Kidney (tissue), 14 donors: ENCODE measurements around the gene PRKACB. TPM values are rescaled to one million over a fixed set of nuclear protein-coding genes. Genes with fewer than 3 reads are reported as not detected.

Experiments
- DNase-seq, 5 donors: peaks; one replicate each; pipeline ENCODE4 v3.0.0-alpha.2; 2013 to 2020
- FAIRE-seq: peaks from 2 replicates; lab custom pipeline; 2012; peaks lifted over from hg19 to GRCh38; lab: Jason Lieb, UNC
- H3K27ac ChIP-seq, 2 donors: one replicate each; pipeline ENCODE4 v1.7.0; 2013; ENCODE audit warnings: low read depth in 2 of 2, low read length in 2 of 2, inconsistent platforms in 1 of 2
- H3K27me3 ChIP-seq: one replicate; pipeline ENCODE4 v1.7.1; 2013; ENCODE audit warnings: low read length, inconsistent platforms; ENCODE audit not compliant: control insufficient read depth, insufficient read depth
- H3K36me3 ChIP-seq, 3 donors: one replicate each; pipeline versions ENCODE4 v1.7.0 to v1.7.1; 2013; ENCODE audit warnings: low read length in 3 of 3, control low read depth in 1 of 3, inconsistent platforms in 1 of 3; ENCODE audit not compliant: insufficient read depth in 3 of 3, control insufficient read depth in 2 of 3
- H3K4me1 ChIP-seq, 3 donors: one replicate each; pipeline versions ENCODE4 v1.7.0 to v1.7.1; 2013; ENCODE audit warnings: low read length in 3 of 3, inconsistent platforms in 1 of 3, low read depth in 1 of 3; ENCODE audit not compliant: control insufficient read depth in 2 of 3, insufficient read depth in 2 of 3
- H3K4me3 ChIP-seq, 3 donors: one replicate each; pipeline versions ENCODE4 v1.7.0 to v1.8.1; 2013; ENCODE audit warnings: low read length in 3 of 3, control low read depth in 1 of 3, inconsistent platforms in 1 of 3
- H3K9ac ChIP-seq, 3 donors: one replicate each; pipeline versions ENCODE4 v1.7.0 to v1.7.1; 2013; ENCODE audit warnings: low read length in 3 of 3, control low read depth in 1 of 3, inconsistent platforms in 1 of 3
- H3K9me3 ChIP-seq, 3 donors: one replicate each; pipeline versions ENCODE4 v1.7.0 to v1.7.1; 2013; ENCODE audit warnings: low read length in 3 of 3, control low read depth in 1 of 3, inconsistent platforms in 1 of 3; ENCODE audit not compliant: control insufficient read depth in 2 of 3, insufficient read depth in 1 of 3
- intact Hi-C: fragments of 100-400 bp; cut with DNase I; formaldehyde crosslinking; loops from one replicate; pipeline ENCODE4 v1.11.1; 2022
- polyA plus RNA-seq: library from polyadenylated mRNA; stranded (reverse); fragments of 350-450 nt; fragmentation: Illumina TruSeq; extraction: RNeasy Lipid Tissue Mini Kit (QIAGEN cat#74804); gene quantifications from one replicate; pipeline ENCODE4 v1.2.3, GENCODE V29; 2014; ENCODE audit warnings: low read depth, low replicate concordance; ENCODE audit not compliant: insufficient read depth
- total RNA-seq: library from RNA; stranded (reverse); fragmentation: NEBNext Ultra II Directional; extraction: Animal tissue kit (Norgen Biotek cat#: 25700); gene quantifications from one replicate; pipeline ENCODE4 v1.2.1, GENCODE V29; 2021
- TF ChIP-seq, protein P1 (sequence below): IDR thresholded peaks from 3 replicates; pipeline ENCODE4 v1.5.1; 2012; ENCODE audit warnings: mild to moderate bottlenecking, moderate library complexity, borderline replicate concordance; ENCODE audit not compliant: insufficient read depth; ENCODE audit errors: extremely low read depth
- donor health status: control.
- donor health status: control.
- donor health status: control.
- donor health status: control.
- donor health status: control.
- donor health status: DM: yes; HTN: yes; CAD: no.
- donor health status: Normal renal cell carcinoma (clear cell type).

Gene PRKACB
- total and polyA plus RNA-seq, 2 donors from 2014 or later = 22.4 to 52.5 TPM

DNA sequence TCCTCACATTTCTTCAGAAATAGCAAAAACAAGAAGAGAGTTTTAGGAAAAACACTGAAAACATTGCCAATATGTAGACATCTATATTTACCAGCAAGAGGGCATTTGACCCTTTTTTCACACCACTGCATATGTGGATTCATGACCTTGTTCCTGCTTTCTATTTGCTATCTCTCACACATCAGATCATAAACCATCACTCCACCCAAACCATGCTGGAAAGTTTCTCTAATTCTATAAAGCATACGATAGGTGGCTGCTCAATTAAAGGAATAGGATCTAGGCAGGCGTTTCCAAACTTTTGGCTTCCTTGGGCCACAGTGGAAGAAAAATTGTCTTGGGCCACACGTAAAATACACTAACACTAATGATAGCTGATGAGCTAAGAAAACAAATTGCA lies 121.8 kb downstream of the PRKACB start:
- peaks cover 0 to 3% (median 0%) of the 10 kb centered on the region in 3 donors for H3K4me1 ChIP-seq
- no peak for FAIRE-seq
- no peaks in the 10 kb centered on the region for H3K36me3 ChIP-seq
- TF ChIP-seq, protein P1, sequence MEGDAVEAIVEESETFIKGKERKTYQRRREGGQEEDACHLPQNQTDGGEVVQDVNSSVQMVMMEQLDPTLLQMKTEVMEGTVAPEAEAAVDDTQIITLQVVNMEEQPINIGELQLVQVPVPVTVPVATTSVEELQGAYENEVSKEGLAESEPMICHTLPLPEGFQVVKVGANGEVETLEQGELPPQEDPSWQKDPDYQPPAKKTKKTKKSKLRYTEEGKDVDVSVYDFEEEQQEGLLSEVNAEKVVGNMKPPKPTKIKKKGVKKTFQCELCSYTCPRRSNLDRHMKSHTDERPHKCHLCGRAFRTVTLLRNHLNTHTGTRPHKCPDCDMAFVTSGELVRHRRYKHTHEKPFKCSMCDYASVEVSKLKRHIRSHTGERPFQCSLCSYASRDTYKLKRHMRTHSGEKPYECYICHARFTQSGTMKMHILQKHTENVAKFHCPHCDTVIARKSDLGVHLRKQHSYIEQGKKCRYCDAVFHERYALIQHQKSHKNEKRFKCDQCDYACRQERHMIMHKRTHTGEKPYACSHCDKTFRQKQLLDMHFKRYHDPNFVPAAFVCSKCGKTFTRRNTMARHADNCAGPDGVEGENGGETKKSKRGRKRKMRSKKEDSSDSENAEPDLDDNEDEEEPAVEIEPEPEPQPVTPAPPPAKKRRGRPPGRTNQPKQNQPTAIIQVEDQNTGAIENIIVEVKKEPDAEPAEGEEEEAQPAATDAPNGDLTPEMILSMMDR = no peak
- intact Hi-C loops = no loop called here
- no peak overlapping the region for H3K27ac ChIP-seq
- no peak overlapping the region for H3K9ac ChIP-seq
- H3K27me3 ChIP-seq = no peaks in the 10 kb centered on the region
- H3K9me3 ChIP-seq = no peaks in the 10 kb centered on the region
- no peak overlapping the region for H3K4me3 ChIP-seq
- DNase-seq = no peak

DNA sequence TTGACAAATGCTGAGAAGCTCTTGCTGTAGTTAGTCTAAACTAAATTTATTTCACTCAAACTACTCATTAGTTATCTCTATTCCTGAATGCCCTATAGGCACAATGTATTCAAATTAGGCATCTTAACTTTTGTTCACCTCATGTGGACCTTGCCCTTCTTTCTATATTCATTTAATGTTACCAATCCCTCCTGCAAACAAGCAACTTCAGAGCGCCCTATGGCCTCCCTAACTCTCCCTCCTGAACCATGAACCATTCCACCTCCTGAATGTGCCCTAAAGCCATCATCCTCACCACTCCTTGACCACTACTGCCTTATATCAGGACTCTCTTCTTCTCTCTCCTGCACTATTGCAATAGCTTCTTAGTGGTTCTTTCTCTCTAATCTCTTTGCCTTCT lies 122.7 kb downstream of the PRKACB start:
- Histone ChIP-seq H3K27me3 (no peaks in the 10 kb centered on the region), H3K4me3 (no peak overlapping the region), H3K9me3 (no peaks in the 10 kb centered on the region), H3K36me3 (no peaks in the 10 kb centered on the region), H3K27ac (no peak overlapping the region), H3K9ac (no peak overlapping the region), H3K4me1 (peaks cover 0 to 6% (median 2%) of the 10 kb centered on the region in 3 donors)
- TF ChIP-seq, protein P1 = no peak
- intact Hi-C loops = no loop called here
- DNase-seq (no peak), FAIRE-seq (no peak)

DNA sequence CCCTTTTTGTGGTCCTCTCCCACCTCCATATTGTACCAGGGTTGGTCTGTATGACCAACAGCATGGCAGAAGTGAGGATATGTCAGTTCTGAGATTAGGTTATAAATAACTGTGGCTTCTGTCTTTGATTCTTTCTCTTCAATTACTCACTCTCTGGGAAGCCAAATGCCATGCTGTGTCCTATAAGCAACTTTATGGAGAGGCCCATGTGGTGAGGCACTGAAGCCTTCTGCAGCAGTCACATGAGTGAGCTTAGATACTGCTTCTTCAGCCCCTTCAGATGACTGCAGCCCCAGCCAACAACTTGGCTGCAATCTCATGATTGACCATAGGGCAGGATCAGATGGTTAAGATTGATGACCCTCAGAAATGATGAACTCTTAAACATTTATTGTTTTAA lies 123.4 kb downstream of the PRKACB start:
- H3K36me3 ChIP-seq = no peaks in the 10 kb centered on the region
- no peak overlapping the region for H3K9ac ChIP-seq
- no peak overlapping the region for H3K4me3 ChIP-seq
- H3K9me3 ChIP-seq = no peaks in the 10 kb centered on the region
- TF ChIP-seq, protein P1 = no peak
- peaks cover 0 to 6% (median 4%) of the 10 kb centered on the region in 3 donors for H3K4me1 ChIP-seq
- no peaks in the 10 kb centered on the region for H3K27me3 ChIP-seq
- intact Hi-C loops = no loop called here
- DNase-seq = no peak
- no peak overlapping the region for H3K27ac ChIP-seq
- FAIRE-seq = no peak

DNA sequence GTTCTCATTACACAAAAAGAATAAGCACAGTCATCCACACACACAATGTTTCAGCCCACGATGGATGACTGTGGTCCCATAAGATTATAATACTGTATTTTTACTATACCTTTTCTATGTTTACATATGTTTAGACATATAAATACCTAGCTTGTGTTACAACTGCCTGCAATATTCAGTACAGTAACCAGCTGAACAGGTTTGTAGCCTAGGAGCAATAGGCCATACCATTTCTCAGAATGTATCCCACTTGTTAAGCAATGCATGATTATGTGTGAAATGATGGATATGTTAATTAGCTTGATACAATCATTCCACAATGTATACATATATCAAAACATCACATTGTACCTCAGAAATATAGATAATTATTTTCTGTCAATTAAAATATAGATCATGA lies 124.3 kb downstream of the PRKACB start:
- H3K9me3 ChIP-seq = no peaks in the 10 kb centered on the region
- H3K4me3 ChIP-seq = no peak overlapping the region
- intact Hi-C loops = no loop called here
- H3K36me3 ChIP-seq = no peaks in the 10 kb centered on the region
- H3K27me3 ChIP-seq = no peaks in the 10 kb centered on the region
- peaks cover 0 to 6% (median 4%) of the 10 kb centered on the region in 3 donors for H3K4me1 ChIP-seq
- TF ChIP-seq, protein P1 = no peak
- FAIRE-seq (peak; percentile 25), DNase-seq (no peak)
- H3K9ac ChIP-seq = no peak overlapping the region
- H3K27ac ChIP-seq = no peak overlapping the region
